GM23248 (cell line): Measurements from ENCODE around the gene PPP1R37.

Experiments used
- EZH2 ChIP-seq: fragments of 200-600 bp; sonication (generic); IDR thresholded peaks from 2 replicates; pipeline ENCODE4 v1.6.1; 2018; ENCODE audit warnings: antibody characterized with exemption, mild to moderate bottlenecking; ENCODE audit not compliant: insufficient read depth, poor library complexity, severe bottlenecking
- EZH2phosphoT487 ChIP-seq: fragments of 200-600 bp; sonication (generic); IDR thresholded peaks from 2 replicates; pipeline ENCODE4 v1.6.1; 2018; ENCODE audit warnings: antibody characterized with exemption, moderate library complexity, mild to moderate bottlenecking, low read depth; ENCODE audit not compliant: insufficient read depth

GRCh38 chr19:45135176-45135885 lies 42.4 kb downstream of the PPP1R37 start:
- TF ChIP-seq EZH2phosphoT487 = no peak
- no peak for TF ChIP-seq EZH2
